Esophagus muscularis mucosa (tissue), 3 donors: ENCODE data around the gene CTTNBP2NL.

Experiments
- POLR2A ChIP-seq: fragments of 450-650 bp; IDR thresholded peaks from one replicate; pipeline ENCODE4 v1.6.1; 2017; ENCODE audit warnings: antibody characterized with exemption, moderate library complexity, mild to moderate bottlenecking, low read depth
- TF ChIP-seq, protein P1 (sequence below), 3 experiments: fragments of 200-600 bp in 2 of 3; fragments of 450-650 bp in 1 of 3; sonication (generic) in 2 of 3; IDR thresholded peaks; one replicate each; pipeline ENCODE4 v1.5.1; 2017 to 2019; ENCODE audit warnings: antibody characterized with exemption in 3 of 3, mild to moderate bottlenecking in 2 of 3, moderate library complexity in 1 of 3

DNA sequence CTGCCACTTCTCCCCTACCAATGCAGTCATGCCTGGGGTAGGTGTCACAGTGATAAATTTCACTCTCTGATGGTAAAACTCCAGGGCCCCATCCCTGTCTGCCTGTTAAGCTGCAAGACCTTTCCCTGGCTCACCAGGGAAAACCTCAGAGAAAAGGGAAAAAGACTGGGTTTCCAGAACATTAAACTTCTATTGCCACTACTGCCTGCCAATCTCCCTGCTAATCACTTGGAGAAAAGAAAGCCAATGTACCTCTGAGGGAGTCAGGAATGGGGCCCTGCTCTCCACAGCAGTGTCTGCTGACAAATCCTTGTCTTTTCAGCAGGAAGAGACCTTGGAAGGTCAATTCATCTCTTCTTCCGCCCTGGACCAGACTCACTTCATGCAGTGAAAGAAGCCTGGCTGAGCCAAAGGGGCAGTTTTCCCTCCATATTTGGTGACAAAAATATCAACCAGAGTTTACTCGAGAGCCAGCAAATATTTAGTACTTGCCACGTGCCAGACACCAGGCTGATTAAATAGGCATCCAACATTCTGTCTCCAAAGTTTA, 49.1 kb upstream of the CTTNBP2NL start:
- TF ChIP-seq, protein P1, sequence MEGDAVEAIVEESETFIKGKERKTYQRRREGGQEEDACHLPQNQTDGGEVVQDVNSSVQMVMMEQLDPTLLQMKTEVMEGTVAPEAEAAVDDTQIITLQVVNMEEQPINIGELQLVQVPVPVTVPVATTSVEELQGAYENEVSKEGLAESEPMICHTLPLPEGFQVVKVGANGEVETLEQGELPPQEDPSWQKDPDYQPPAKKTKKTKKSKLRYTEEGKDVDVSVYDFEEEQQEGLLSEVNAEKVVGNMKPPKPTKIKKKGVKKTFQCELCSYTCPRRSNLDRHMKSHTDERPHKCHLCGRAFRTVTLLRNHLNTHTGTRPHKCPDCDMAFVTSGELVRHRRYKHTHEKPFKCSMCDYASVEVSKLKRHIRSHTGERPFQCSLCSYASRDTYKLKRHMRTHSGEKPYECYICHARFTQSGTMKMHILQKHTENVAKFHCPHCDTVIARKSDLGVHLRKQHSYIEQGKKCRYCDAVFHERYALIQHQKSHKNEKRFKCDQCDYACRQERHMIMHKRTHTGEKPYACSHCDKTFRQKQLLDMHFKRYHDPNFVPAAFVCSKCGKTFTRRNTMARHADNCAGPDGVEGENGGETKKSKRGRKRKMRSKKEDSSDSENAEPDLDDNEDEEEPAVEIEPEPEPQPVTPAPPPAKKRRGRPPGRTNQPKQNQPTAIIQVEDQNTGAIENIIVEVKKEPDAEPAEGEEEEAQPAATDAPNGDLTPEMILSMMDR (IDR thresholded peaks at IDR 0.05): no peak
- no peak for TF ChIP-seq POLR2A
